Right atrium auricular region (tissue), 2 donors: ENCODE results near the gene MAGI2. TPM values are rescaled to one million over a fixed set of nuclear protein-coding genes. Genes with fewer than 3 reads are reported as not detected.

ENCODE experiments used
- DNase-seq: peaks from one replicate; pipeline ENCODE4 v3.0.0-alpha.2; 2019; ENCODE audit warnings: low spot score
- H3K27ac ChIP-seq, 2 donors: fragments of 200-600 bp; sonication (generic); 1 replicate in 1 of 2; 2 replicates in 1 of 2; pipeline ENCODE4 v1.5.1; 2016 to 2019
- H3K27me3 ChIP-seq, 2 donors: fragments of 200-600 bp; sonication (generic); one replicate each; pipeline versions ENCODE4 v1.5.1 to v1.6.0; 2017 to 2019
- H3K36me3 ChIP-seq: fragments of 200-600 bp; sonication (generic); one replicate; pipeline ENCODE4 v1.5.1; 2016
- H3K4me1 ChIP-seq, 2 donors: fragments of 200-600 bp; sonication (generic); one replicate each; pipeline versions ENCODE4 v1.5.1 to v1.6.0; 2017 to 2019
- H3K4me3 ChIP-seq, 2 donors: fragments of 200-600 bp; sonication (generic); 1 replicate in 1 of 2; 2 replicates in 1 of 2; pipeline ENCODE4 v1.5.1; 2017 to 2019; ENCODE audit warnings: mild to moderate bottlenecking in 1 of 2, moderate library complexity in 1 of 2
- H3K9me3 ChIP-seq, 2 donors: fragments of 200-600 bp; sonication (generic); one replicate each; pipeline ENCODE4 v1.5.1; 2019
- CTCF ChIP-seq, 2 donors: fragments of 200-600 bp; sonication (generic); IDR thresholded peaks; one replicate each; pipeline ENCODE4 v1.5.1; 2019; ENCODE audit warnings: antibody characterized with exemption in 2 of 2
- total RNA-seq, 2 donors: library from RNA; depleted of rRNA; stranded (reverse); fragments of >200 nt; gene quantifications; one replicate each; pipeline ENCODE4 v1.1.0, GENCODE V29; 2016

MAGI2 gene
- total RNA-seq, 2 donors from 2014 or later = 5.9 to 6.0 TPM

- Histone ChIP-seq H3K4me3 (no peak overlapping the region), H3K4me1 (no peaks in the 10 kb centered on the region), H3K27ac (no peak overlapping the region), H3K27me3 (no peaks in the 10 kb centered on the region), H3K9me3 (no peaks in the 10 kb centered on the region), H3K36me3 (no peaks in the 10 kb centered on the region)
- DNase-seq = no peak
- TF ChIP-seq CTCF (IDR thresholded peaks at IDR 0.05) = no peak
These were observed 1191.7 kb downstream of the MAGI2 start for GRCh38 chr7:78261739-78262138.

- Histone ChIP-seq H3K4me1 (no peaks in the 10 kb centered on the region), H3K4me3 (no peak overlapping the region), H3K27me3 (no peaks in the 10 kb centered on the region), H3K9me3 (no peaks in the 10 kb centered on the region), H3K36me3 (no peaks in the 10 kb centered on the region), H3K27ac (no peak overlapping the region)
- TF ChIP-seq CTCF (IDR thresholded peaks at IDR 0.05) = no peak
- DNase-seq = no peak
These were observed 1192.2 kb downstream of the MAGI2 start for GRCh38 chr7:78261302-78261701.

GRCh38 chr7:78260826-78261225 lies 1192.6 kb downstream of the MAGI2 start:
- no peak for DNase-seq
- H3K27me3 ChIP-seq = no peaks in the 10 kb centered on the region

DNA sequence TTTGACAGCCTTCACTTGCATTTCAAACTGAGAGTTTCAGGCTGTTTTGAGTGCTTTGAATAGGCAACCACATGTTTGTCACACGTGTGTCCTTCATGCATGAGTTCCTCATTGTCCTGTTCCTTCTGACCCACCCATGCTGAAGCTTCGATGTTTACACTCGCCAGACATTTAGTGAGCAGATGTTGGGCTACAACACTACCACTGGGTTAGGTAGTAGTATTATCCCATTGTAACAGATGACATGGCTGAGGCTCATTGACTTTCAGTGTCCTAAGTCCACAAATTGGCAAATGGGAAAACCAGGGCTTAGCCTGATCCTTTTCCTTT lies 1198.8 kb downstream of the MAGI2 start:
- Histone ChIP-seq H3K9me3 (no peaks in the 10 kb centered on the region), H3K27me3 (no peaks in the 10 kb centered on the region), H3K27ac (no peak overlapping the region), H3K4me1 (no peaks in the 10 kb centered on the region), H3K36me3 (no peaks in the 10 kb centered on the region), H3K4me3 (no peak overlapping the region)
- no peak for DNase-seq
- no peak for TF ChIP-seq CTCF (IDR thresholded peaks at IDR 0.05)

More at GRCh38 chr7:78260826-78261225, 1192.6 kb downstream of the MAGI2 start:
- Histone ChIP-seq H3K36me3 (no peaks in the 10 kb centered on the region), H3K4me1 (no peaks in the 10 kb centered on the region), H3K9me3 (no peaks in the 10 kb centered on the region), H3K27ac (no peak overlapping the region), H3K4me3 (no peak overlapping the region)
- no peak for TF ChIP-seq CTCF (IDR thresholded peaks at IDR 0.05)

DNA sequence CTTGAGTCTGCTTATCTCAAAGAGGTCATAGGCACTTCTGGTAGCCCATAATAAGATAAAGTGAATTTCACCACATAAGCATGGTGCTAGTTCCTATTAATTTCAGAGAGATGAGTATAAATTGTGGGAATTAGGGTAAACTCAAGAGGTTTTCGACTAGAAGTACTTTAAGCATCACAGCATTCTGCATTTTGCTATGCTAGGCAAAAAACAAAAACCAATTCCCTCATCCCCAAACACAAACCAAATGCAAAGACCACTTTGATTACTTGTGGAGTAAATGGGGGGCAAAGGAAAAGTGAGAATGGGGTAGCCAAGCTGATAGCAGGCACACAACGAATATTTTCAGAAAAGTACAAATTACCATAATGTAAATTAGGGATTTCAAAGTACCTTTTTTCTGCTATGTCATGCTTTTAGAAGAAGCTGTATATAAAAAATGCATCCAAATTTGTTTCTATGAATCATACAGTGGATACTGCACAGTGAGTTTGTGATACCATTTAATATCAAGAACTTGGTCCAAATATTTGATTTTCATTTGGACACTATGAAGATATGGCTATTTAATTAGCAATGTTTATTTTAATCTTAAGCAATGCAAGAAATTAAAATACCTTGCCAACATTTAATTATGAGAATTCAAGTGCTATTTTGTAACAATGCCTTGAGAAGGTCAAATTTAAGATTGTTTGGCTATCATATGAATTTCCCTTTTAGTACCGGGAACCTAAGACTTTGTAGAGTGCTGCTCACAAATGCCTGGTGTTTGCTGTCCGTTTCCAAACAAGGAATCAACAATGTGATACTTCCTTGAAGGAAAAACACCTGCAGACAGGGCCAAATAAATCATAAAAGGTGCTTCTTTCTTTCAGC lies 1199.4 kb downstream of the MAGI2 start:
- Histone ChIP-seq H3K36me3 (no peaks in the 10 kb centered on the region), H3K27ac (no peak overlapping the region), H3K9me3 (peaks cover 1 to 5% of the 10 kb centered on the region in 2 donors), H3K27me3 (no peaks in the 10 kb centered on the region), H3K4me1 (no peaks in the 10 kb centered on the region), H3K4me3 (no peak overlapping the region)
- no peak for DNase-seq
- no peak for TF ChIP-seq CTCF (IDR thresholded peaks at IDR 0.05)

- no peak overlapping the region for H3K4me3 ChIP-seq
- no peak for TF ChIP-seq CTCF (IDR thresholded peaks at IDR 0.05)
- no peaks in the 10 kb centered on the region for H3K4me1 ChIP-seq
- peaks cover 6 to 25% of the 10 kb centered on the region in 2 donors for H3K9me3 ChIP-seq
- H3K36me3 ChIP-seq = no peaks in the 10 kb centered on the region
- no peak for DNase-seq
- no peaks in the 10 kb centered on the region for H3K27me3 ChIP-seq
- H3K27ac ChIP-seq = no peak overlapping the region
These were observed 1204.6 kb downstream of the MAGI2 start for GRCh38 chr7:78248867-78249266.
